ENCODE data around the gene SYCP2L. TPM values are rescaled to one million over a fixed set of nuclear protein-coding genes. Genes with fewer than 3 reads are reported as not detected.

Gene SYCP2L
- total RNA-seq, 1 experiment from 2014 or later = 4.9 TPM

DNA sequence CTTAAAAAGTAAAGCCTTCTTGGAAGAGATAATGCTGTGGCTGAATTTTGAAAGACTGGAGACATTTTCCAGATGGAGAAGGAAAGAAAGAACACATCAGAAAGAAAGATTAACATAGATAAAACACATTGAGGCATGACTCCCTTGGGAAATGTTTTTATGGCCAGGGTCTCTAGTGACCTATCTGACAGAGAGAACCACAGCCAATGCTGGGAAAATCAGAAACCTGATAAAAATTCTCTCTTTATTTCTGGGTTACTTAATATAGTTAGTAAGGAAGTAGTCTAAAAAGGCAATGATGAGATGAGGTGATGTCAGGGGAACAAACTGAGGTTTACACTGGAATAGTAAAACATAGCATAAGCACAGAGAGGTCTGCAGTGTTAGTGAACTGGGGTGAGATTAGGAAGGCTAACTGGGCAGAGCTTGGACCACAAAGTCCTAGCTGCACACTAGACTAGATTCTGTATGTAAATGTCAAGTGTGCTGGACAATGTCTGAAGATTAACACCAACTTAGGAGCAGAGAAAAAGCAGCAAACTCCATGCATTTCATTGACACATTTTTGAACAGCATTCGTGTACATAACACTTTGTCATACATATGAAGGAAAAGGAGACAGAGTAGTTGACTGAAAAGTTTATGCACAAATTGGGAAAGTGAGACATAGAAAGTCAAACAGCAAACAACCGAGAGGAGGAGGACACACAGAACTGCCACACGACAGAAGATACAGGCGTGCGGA, 126.3 kb downstream of the SYCP2L start:
- H3K27me3 ChIP-seq (ENCODE audit: insufficient read depth, low read length) = no peaks in the 10 kb centered on the region
- no peaks in the 10 kb centered on the region for H3K9me2 ChIP-seq (ENCODE audit: insufficient read depth)
- no peaks in the 10 kb centered on the region for H3K79me2 ChIP-seq (ENCODE audit: insufficient read depth, low read length)
- no peaks in the 10 kb centered on the region for H3K9me3 ChIP-seq (ENCODE audit: control insufficient read depth in 1 of 2, insufficient read depth in 1 of 2, low read depth in 1 of 2, low read length in 2 of 2)
- no peak overlapping the region for H3K27ac ChIP-seq (ENCODE audit: low read depth, low read length)
- H3K4me1 ChIP-seq (ENCODE audit: control insufficient read depth in 1 of 2, insufficient read depth in 2 of 2, low read length in 2 of 2) = peaks cover 18 to 32% of the 10 kb centered on the region in 2 experiments
- H4K20me1 ChIP-seq (ENCODE audit: insufficient read depth) = no peaks in the 10 kb centered on the region
- TF ChIP-seq ZNF274 (IDR thresholded peaks at IDR 0.05; ENCODE audit: low read depth, low read length) (no peak), YY1 (IDR thresholded peaks at IDR 0.05; ENCODE audit: extremely low read depth, insufficient replicate concordance, low read depth, low read length) (no peak), POLR2A (IDR thresholded peaks at IDR 0.05; ENCODE audit: borderline replicate concordance, extremely low read depth, insufficient read depth, insufficient read length) (no peak), ZFX (IDR thresholded peaks at IDR 0.05) (no peak), SP1 (IDR thresholded peaks at IDR 0.05; ENCODE audit: low read depth) (no peak), ATF3 (IDR thresholded peaks at IDR 0.05) (no peak), POLR2AphosphoS5 (IDR thresholded peaks at IDR 0.05; ENCODE audit: low read depth, low read length) (no peak), CBX3 (IDR thresholded peaks at IDR 0.05; ENCODE audit: low read depth) (no peak), TCF7L2 (IDR thresholded peaks at IDR 0.05; ENCODE audit: borderline replicate concordance, extremely low read depth, insufficient read depth, insufficient read length) (no peak), JUND (IDR thresholded peaks at IDR 0.05) (no peak), SIN3A (IDR thresholded peaks at IDR 0.05; ENCODE audit: low read depth) (no peak), ELF1 (IDR thresholded peaks at IDR 0.05; ENCODE audit: borderline replicate concordance, low read depth) (no peak), EZH2phosphoT487 (IDR thresholded peaks at IDR 0.05; ENCODE audit: borderline replicate concordance) (no peak)
- TF ChIP-seq, protein P1, sequence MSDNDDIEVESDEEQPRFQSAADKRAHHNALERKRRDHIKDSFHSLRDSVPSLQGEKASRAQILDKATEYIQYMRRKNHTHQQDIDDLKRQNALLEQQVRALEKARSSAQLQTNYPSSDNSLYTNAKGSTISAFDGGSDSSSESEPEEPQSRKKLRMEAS (IDR thresholded peaks at IDR 0.05) = no peak
- H3K36me3 ChIP-seq (ENCODE audit: control insufficient read depth in 1 of 2, insufficient read depth in 2 of 2, low read length in 2 of 2) = no peaks in the 10 kb centered on the region
- no peak overlapping the region for H3K4me3 ChIP-seq (replicated peaks in 1 of 2; ENCODE audit: low read depth in 1 of 2, low read length in 2 of 2)
- H3K4me2 ChIP-seq (ENCODE audit: low read length) = no peak overlapping the region
- POLR2A ChIA-PET = no interaction called here
- ATAC-seq (no peak), DNase-seq (ENCODE audit: low read depth, low spot score) (no peak)
- intact Hi-C loops (cut with micrococcal nuclease) = no loop called here
- CTCF ChIA-PET = no interaction called here
- RAD21 ChIA-PET (ENCODE audit: low non-redundant PET in 1 of 2, low total read pairs in 2 of 2, uncharacterized antibody in 2 of 2, unreplicated experiment in 2 of 2) = no interaction called here
- no TSS peak for BruUV-seq (replicated peaks)
- no peak overlapping the region for H3K9ac ChIP-seq (ENCODE audit: low read length)
- peak overlapping the region; percentile 7 for H2AFZ ChIP-seq (ENCODE audit: low read depth, low read length, poor library complexity, severe bottlenecking)
